ENCODE data around the gene CLDN6.

Gene CLDN6

DNA sequence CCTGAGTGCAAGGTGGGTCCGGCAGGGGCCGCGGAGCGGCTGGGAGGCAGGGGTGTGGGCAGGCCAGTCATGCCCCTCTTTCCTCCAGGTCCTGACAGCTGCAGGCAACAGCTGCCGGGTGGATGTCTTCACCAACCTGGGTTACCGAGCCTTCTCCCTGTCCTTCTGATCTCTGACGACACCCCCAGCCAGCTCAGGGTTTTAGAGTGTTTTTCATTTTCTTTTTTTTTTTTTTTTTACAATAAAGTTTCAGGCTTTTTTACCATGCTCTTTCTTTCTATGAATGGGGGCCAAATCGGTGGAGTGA is 9.5 kb upstream of the CLDN6 start:
- DNase-seq, result no peak

DNA sequence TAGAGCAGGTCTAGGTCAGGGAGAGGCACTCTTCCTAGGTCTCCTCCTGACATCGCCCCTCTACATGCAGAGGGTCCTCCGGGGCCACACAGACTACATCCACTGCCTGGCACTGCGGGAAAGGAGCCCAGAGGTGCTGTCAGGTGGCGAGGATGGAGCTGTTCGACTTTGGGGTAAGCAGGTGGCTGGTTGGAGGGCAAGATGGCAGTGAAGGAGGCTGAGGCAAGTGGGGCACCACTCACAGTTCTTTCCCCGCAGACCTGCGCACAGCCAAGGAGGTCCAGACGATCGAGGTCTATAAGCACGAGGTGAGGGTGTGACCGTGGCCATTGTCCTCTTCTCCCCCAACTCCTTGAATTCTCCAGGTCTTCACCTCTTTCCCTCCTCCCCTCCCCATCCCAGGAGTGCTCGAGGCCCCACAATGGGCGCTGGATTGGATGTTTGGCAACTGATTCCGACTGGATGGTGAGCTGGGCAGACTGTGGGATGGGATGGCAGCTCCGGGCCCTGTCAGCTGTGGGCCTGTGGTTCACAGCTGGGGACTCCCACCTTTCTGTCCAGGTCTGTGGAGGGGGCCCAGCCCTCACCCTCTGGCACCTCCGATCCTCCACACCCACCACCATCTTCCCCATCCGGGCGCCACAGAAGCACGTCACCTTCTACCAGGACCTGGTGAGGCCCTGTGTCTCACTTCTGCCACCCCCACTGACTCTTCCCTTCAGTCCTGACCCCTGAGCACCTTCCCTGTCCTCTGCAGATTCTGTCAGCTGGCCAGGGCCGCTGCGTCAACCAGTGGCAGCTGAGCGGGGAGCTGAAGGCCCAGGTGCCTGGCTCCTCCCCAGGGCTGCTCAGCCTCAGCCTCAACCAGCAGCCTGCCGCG is 8.9 kb upstream of the CLDN6 start:
- DNase-seq, result no peak

DNA sequence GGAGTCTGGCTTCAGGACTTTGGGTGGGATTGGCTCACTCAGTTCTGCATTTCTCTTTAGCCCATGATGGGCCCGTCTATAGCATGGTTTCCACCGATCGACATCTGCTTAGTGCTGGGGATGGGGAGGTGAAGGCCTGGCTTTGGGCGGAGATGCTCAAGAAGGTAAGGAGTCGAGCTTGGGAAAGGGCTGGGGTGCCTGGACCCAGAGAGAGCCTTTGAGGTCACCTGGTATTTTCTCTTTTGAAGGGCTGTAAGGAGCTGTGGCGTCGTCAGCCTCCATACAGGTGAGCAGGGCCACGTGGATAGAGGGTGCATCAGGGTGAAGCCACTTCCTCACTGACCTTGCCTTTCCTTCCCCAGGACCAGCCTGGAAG is 8.0 kb upstream of the CLDN6 start:
- no peak for DNase-seq

DNA sequence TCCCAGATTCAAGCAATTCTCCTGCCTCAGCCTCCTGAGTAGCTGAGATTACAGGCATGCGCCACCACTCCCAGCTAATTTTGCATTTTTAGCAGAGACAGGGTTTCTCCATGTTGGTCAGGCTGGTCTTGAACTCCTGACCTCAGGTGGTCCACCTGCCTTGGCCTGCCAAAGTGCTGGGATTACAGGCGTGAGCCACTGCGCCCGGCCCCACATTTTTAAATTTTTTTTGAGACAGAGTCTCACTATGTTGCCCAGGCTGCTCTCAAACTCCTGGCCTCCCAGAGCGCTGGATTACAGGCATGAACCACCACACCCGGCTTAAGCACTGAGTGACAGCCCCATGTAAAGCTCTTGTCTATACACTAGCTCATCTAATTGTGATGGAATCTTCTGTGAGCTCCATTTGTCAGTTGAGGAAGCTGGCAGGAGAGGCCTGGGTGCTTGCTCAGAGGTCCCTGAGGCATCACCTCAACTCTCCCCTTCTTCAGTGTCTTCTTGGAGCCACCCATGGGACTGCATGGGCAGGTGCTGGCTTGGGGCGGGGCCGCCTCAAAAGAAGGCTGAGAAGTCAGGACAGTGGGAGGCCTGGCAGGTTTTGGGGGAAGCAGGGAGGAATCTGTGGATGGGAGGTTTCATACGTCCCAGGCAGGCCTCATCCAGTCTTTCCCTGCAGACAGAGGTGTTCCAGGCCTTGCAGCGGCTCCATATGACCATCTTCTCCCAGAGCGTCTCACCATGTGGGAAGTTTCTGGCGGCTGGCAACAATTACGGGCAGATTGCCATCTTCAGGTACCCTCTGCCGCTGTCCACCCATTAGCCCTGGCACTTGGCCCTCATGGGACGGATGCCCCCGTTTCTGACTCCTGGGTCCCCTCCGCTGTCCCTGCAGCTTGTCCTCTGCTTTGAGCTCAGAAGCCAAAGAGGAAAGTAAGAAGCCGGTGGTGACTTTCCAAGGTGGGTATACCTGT is 7.3 kb upstream of the CLDN6 start:
- no peak for DNase-seq

DNA sequence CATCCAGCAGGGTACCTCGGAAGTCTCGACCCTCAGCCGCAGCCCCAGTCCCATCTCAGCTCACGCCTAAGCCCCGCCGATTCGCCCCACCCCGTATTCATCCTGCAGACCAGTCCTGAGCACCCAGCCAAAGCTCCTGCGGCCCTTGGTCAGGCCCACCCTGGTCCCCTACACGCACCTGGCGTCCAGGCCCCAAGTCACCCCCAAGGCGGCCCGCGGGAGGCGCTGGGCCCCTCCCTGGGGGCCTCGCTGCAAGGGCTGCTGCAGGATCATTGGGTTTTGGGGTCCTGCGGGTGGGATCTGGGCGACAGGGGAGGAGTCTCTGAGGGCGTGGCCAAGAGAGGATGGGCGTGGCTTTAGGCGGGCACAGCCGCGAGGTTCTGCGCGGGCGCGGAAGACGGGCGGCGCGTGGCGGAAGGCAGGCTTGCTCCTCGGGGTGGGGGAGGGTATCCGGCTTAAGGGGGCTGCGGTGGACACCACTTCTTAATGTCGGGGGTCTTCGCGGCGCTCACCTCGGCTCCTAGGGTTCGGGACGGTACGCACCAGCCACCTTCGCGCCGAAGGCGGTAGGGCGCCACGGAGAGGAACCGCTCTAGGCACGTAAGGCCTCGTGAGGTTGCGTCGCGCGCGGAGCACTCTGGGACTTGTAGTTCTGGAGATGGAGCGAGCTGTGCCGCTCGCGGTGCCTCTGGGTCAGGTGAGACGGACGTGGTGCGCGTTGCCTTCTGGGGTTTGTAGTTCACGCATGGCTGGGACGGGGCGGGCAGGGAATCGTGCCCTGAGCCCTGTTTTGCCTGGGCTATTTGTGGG is 5.9 kb upstream of the CLDN6 start, which contains the start of the genes HCFC1R1 and THOC6:
Gene HCFC1R1, minus strand, starts transcription at position 274 of the 810 bp plus-strand sequence. Its CDS starts 1 bp downstream, at position 273.
Gene THOC6, plus strand, starts transcription at position 367 of the 810 bp plus-strand sequence. Its CDS starts 292 bp downstream, at position 659.
- DNase-seq, result peak; percentile 92

DNA sequence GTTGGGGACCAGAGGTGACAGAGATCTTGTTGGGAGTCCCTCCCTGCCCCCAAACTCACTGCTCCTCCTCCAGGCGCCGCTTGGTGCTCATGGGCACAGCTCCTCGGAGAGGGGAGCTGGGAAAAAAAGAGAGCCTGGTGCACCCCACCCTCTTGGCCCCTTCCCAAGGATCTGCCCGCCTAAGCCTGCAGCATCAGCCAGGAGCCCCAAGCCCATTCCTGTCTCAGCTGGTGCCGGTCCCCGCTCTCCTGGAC is 5.4 kb upstream of the CLDN6 start:
- DNase-seq, result no peak

DNA sequence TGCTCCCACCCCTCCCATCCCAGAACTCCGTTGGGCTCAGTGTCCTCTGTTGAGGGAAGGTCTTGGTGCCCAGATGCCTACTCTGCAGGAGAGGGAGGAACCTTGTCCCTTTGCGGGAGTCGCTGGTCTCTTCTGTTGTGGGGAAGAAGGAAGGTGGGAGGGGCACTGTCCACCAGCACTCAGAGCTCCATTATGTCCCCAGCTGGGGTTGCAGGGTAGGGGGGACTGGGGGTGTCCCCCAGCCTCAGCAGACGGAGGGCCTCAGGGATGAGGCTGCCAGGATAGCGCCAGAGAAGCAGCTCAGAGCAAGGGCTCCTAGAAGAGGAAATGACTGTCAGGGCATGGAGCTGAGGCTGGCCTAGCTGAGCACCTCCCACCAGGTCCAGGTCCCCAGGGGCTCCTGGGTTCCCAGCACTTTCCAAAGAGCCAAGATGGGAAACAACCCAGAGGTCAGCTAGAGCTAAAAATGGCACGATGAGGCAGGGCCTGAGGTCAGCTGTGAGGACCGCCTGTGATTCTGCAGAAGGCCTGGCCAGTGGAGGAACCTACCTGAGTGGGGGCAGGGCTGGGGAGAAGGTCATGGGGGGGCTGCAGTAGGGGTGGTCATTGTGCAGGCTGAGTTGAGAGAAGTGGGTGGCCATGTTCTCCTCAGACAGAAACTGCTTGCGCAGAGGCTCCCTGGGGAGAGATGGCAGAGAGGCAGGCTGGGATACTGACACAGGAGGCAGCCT is 4.9 kb upstream of the CLDN6 start:
- no peak for DNase-seq

DNA sequence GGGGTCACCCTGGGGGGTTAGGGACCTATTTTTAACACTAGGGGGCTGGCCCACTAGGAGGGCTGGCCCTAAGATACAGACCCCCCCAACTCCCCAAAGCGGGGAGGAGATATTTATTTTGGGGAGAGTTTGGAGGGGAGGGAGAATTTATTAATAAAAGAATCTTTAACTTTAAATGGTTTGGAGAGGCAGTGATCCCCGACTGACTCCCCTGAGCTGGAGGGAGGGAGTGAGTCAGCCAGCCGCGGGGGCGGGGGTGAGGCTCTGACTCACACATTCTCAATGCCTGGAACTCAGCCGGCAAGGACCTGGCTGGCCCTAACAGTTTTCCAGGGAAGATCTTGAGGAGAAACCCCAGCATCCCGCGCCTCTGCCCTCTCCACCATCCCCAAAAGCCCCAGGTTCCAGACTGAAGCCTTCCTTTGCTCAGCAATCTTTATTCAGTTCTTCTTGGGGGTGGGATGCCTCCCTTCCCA is 4.3 kb upstream of the CLDN6 start:
- DNase-seq, result peak; percentile 70

DNA sequence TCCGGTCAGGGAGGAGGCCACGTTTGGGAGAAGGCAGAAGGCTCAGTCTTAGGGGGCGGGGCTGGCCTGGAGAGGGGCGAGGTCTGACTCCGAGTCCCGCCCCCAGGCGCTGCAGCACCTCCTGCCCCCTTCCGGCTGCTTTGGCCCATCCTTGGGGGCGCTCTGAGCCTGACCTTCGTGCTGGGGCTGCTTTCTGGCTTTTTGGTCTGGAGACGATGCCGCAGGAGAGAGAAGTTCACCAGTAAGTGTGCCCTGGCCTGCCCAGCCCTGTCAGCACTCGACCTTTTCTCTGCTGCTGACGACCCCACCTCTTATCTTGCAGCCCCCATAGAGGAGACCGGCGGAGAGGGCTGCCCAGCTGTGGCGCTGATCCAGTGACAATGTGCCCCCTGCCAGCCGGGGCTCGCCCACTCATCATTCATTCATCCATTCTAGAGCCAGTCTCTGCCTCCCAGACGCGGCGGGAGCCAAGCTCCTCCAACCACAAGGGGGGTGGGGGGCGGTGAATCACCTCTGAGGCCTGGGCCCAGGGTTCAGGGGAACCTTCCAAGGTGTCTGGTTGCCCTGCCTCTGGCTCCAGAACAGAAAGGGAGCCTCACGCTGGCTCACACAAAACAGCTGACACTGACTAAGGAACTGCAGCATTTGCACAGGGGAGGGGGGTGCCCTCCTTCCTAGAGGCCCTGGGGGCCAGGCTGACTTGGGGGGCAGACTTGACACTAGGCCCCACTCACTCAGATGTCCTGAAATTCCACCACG is 3.6 kb upstream of the CLDN6 start:
- DNase-seq, result peak; percentile 78

DNA sequence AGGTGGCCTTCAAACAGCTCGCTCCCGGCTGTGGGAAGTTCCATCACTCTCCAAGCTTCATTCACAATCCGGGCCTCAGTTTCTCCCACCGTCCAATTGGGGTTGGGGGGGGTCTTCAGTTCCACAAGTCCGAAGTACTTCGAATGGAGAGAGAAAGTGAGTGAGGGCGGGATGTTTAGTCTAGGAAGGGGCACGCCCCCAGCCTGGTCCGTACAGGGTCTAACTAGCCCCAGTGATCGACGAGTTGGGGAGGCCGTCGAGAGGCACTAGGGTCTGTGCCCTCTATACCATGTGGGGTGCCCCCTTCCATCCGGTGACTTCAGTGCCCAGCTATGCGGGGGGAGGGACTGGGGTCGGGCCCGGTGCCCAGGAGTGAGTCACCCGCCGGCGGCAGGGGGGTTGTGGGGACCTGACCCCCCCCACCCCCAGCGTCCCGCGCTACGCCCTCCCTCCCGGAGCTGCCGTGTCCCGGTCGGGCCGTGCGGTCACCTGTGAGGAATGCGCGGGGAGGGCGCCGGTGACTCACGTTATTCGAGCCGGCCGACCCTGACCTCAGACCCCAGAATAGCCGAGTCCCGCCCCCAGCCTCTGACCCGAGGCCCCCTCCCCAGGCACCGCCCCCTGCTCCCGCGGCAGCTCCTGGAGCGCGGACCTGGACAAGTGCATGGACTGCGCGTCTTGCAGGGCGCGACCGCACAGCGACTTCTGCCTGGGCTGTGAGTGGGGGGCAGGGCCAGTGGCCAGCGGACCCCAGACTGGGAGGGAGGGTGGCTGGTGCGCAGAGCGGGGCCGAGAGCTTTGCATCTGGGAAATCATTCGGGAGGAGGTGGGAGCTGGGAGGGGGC is 2.8 kb upstream of the CLDN6 start:
- peak; percentile 77 for DNase-seq

DNA sequence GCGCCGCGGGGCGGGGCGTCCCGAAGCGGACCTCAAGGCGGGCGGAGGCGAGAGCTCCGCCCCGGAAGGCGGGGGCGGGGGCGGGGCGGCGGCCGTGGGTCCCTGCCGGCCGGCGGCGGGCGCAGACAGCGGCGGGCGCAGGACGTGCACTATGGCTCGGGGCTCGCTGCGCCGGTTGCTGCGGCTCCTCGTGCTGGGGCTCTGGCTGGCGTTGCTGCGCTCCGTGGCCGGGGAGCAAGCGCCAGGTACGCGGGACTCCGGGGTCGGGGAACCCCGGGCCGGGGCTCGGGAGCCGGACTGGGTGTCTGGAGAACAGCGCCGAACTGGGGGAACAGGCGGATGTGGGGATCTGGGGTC is 2.2 kb upstream of the CLDN6 start, which contains the start of gene TNFRSF12A:
Gene TNFRSF12A, plus strand, starts transcription at position 122 of the 357 bp plus-strand sequence. Its CDS starts 30 bp downstream, at position 152.
- peak; percentile 54 for DNase-seq

DNA sequence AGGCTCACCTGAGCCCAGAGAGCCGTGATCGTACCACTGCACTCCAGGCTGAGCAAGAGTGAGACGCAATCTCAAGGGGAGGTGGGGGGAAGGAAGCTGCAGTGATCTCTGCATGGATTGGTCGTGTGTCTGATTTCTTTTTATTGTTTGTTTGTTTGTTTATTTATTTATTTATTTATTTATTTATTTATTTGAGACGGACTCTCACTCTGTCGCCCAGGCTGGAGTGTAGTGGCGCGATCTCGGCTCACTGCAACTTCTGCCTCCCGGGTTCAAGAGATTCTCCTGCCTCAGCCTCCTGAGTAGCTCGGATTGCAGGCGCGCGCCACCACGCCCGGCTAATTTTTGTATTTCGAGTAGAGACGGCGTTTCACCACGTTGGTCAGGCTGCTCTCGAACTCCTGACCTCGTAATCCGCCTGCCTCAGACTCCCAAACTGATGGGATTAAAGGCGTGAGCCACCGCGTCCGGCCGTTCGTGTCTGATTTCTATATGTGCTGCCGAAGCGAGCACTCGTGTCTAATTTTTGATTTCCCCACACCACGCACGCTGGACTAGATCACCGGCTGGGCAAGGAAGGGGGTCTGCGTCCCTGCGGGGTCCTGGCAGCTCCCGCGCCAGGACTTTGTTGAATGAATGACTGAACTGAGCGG is 1.7 kb upstream of the CLDN6 start:
- no peak for DNase-seq

DNA sequence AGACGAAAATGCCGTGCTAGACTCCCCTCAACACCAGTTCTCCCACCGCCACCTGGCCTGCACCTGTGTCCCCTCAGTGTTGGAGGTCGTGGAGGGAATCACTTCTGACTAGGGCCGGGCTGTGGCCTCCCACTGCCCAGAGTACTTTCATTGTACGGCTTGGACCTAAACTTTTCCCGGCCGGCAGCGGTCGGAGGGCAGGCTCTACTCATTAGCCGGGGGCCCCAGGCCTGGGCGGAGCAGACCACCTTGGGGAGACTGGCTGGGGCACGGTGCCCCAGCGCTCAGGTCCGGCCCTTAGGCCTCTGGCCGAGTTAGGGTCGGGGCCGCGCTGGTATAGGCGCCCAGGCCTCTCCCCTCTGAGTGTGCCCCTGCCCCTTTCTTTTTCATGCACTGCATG is 639 bp downstream of the CLDN6 start:
- no peak for DNase-seq

DNA sequence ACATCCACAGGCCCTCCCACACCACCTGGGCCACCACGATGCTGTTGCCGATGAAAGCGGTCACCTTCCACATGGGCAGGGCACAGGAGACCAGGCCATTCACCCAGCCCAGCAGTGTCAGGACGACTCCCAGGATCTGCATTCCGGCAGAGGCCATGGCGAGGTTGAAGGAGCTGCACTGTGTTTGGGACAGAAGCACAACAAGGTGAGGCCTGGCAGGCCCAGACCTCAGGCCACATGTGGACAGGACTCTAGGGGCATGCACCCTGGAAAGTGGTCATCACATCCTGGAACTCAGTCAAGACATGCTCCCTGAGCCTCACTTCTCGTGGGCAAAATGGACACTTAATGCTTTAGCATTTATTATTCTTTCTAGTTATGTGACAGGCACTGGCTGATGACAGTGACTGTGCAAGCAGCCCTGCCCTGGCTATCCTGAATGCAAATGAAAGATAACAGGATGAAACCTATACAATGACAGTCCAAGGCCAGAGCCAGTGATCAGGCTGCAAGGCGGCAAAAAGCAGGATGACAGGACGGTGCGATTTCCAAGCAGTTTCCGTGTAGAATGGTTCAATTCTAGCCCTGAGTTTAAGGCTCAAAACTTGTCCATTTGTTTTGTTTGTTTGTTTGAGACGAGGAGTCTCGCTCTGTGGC is 2.0 kb downstream of the CLDN6 start:
- DNase-seq, result no peak

DNA sequence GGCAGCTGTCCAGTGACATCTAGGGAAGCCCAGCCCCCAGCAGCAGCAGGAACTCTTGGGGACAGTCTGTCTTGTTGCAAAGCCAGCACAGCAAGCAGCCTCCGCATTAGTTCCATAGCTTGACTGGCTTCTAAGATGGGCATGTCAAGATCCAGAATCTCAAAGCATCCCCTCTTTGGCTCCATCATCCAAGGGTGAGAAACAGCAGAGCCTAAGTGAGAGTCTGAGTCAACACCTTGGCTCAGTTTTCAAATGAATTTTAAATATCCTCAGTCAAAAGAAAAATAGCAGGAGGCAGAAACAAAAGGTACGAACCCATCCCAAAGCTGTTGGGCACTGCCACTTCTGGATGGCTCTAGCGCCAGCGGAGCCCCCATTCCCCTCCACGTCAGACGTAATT is 3.0 kb downstream of the CLDN6 start:
- no peak for DNase-seq

DNA sequence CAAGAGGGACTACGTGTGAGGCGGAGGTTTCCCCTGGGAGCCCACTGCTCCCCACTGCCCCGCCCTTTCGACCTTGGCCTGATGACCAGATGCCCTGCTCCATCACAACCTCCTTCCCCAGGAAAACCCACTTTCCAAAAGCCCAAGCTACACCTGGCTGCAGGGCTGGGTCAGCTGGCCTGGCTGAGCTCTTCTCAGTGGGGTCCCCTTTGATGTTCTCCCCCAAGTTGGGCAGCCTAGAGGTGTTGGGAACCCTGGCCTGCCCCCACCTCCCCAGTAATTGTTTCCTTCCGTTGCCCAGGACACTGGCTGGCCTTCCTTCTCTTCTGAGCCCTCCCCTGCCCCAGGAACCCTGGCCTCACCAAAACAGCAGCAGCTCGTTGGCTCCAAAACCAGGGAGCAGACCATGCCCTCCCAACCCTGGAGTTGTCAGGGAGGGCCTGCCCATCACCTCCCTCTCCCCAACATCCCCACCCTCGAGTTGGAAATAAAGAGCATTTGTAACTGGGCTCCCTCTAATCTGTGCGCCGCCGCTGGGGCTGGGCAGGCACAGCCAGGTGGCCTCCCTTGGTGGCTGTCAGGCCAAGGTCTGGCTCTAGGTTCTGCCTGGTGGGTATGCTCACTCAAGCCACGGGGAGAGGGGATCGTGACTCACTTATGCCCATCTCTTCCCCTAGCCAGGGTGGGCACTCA is 3.8 kb downstream of the CLDN6 start:
- no peak for DNase-seq

DNA sequence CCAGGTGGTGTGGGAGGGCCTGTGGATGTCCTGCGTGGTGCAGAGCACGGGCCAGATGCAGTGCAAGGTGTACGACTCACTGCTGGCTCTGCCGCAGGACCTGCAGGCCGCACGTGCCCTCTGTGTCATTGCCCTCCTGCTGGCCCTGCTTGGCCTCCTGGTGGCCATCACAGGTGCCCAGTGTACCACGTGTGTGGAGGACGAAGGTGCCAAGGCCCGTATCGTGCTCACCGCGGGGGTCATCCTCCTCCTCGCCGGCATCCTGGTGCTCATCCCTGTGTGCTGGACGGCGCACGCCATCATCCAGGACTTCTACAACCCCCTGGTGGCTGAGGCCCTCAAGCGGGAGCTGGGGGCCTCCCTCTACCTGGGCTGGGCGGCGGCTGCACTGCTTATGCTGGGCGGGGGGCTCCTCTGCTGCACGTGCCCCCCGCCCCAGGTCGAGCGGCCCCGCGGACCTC is 4.5 kb downstream of the CLDN6 start:
- DNase-seq, result no peak

DNA sequence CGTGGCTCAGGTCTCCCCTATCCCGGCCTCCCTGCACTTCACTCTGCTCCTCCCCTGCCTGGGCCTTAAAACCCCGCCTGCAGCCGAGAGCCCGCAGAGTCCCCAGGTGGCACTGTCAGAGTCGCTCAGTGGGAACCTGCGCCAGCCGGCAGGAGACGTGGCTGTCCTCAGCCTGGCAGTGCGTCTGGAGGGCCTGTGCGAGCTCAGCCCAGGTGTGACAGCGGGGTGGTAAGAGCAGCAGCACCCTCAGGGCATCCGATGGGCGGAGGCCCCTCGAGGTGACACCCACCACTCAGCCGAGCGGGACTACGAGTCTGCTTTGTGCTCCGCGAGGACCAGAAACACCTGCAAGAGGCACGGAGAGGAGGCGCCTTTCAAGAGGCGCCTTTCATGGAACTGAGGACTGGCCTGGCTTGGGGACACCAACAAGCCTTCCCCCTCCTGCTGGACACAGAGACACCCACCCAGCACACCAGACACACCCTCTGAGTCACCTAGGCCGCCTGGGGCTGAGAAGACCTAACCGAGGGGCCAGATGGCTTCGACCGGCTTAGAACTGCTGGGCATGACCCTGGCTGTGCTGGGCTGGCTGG is 5.1 kb downstream of the CLDN6 start, which contains the start of gene CLDN9:
Gene CLDN9, plus strand, starts transcription at position 96 of the 593 bp plus-strand sequence. Its CDS starts 440 bp downstream, at position 536.
- no peak for DNase-seq
